ENCODE measurements around the gene IDH3G.
"Not testable (repeated sequence)": the region's sequence is repeated elsewhere in the genome, so short reads cannot be mapped to it uniquely, and the experiment has no call there.

GRCh38 chrX:153742796-153743467 is 51.2 kb downstream of the IDH3G start:
- TF ChIP-seq SUZ12 (IDR thresholded peaks at IDR 0.05); CTBP1 (IDR thresholded peaks at IDR 0.05; ENCODE audit: borderline replicate concordance); FOXA1 (IDR thresholded peaks at IDR 0.05); TARDBP (IDR thresholded peaks at IDR 0.05); ARNT (IDR thresholded peaks at IDR 0.05); HDGF (IDR thresholded peaks at IDR 0.05; ENCODE audit: borderline replicate concordance); FOXM1 (IDR thresholded peaks at IDR 0.05; ENCODE audit: borderline replicate concordance); BHLHE40 (IDR thresholded peaks at IDR 0.05; ENCODE audit: borderline replicate concordance); ZNF384 (IDR thresholded peaks at IDR 0.05); SP1 (IDR thresholded peaks at IDR 0.05); LEF1 (IDR thresholded peaks at IDR 0.05; ENCODE audit: borderline replicate concordance); ELF4 (IDR thresholded peaks at IDR 0.05); NFRKB (IDR thresholded peaks at IDR 0.05): not testable (repeated sequence)
- TF ChIP-seq, protein P1, sequence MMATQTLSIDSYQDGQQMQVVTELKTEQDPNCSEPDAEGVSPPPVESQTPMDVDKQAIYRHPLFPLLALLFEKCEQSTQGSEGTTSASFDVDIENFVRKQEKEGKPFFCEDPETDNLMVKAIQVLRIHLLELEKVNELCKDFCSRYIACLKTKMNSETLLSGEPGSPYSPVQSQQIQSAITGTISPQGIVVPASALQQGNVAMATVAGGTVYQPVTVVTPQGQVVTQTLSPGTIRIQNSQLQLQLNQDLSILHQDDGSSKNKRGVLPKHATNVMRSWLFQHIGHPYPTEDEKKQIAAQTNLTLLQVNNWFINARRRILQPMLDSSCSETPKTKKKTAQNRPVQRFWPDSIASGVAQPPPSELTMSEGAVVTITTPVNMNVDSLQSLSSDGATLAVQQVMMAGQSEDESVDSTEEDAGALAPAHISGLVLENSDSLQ (IDR thresholded peaks at IDR 0.05) = not testable (repeated sequence)
